PC-3 (cell line): ENCODE results near the gene RTP3. TPM values are rescaled to one million over a fixed set of nuclear protein-coding genes. Genes with fewer than 3 reads are reported as not detected.

Experiments
- ATAC-seq: fragments of 200-7000 bp; cut with Tn5 transposase; 2 replicates; pipeline ENCODE4 v1.9.1; 2020; ENCODE audit warnings: mild to moderate bottlenecking, moderate library complexity
- BruUV-seq: library from RNA; stranded (reverse); fragments of 400-500 nt; replicated peaks from 2 replicates; lab custom pipeline; 2021; lab: Mats Ljungman, UMichigan
- CTCF ChIA-PET: fragments of 300-600 bp; sonication (Branson Sonifier 250); formaldehyde crosslinking; loops from one replicate; lab custom pipeline; 2022; ENCODE audit warnings: antibody characterized with exemption; lab: Charles Lee
- POLR2A ChIA-PET: fragments of 300-600 bp; sonication (Branson Sonifier 250); formaldehyde crosslinking; loops from one replicate; lab custom pipeline; 2022; ENCODE audit warnings: antibody characterized with exemption; ENCODE audit not compliant: unreplicated experiment; lab: Charles Lee
- DNase-seq: peaks from one replicate; pipeline ENCODE4 v3.0.0-alpha.2; 2015
- H2AFZ ChIP-seq: fragments of 300-600 bp; sonication (generic); 2 replicates; pipeline ENCODE4 v1.6.0; 2016; ENCODE audit warnings: antibody characterized with exemption, low read length
- H3F3A ChIP-seq: fragments of 300-600 bp; sonication (generic); one replicate; pipeline ENCODE4 v1.6.0; 2017; ENCODE audit warnings: antibody characterized with exemption, low read length, control low read depth, mild to moderate bottlenecking; ENCODE audit not compliant: unreplicated experiment
- H3K27ac ChIP-seq: fragments of 300-600 bp; sonication (generic); 2 replicates; pipeline ENCODE4 v1.5.1; 2016; ENCODE audit warnings: mild to moderate bottlenecking, low read length
- H3K27me3 ChIP-seq: fragments of 300-600 bp; sonication (generic); 2 replicates; pipeline ENCODE4 v1.6.1; 2016; ENCODE audit warnings: low read length, mixed read lengths
- H3K36me3 ChIP-seq: fragments of 300-600 bp; sonication (generic); 2 replicates; pipeline ENCODE4 v1.6.1; 2016; ENCODE audit warnings: low read depth, mixed run types, low read length, mixed read lengths
- H3K4me1 ChIP-seq: fragments of 300-600 bp; sonication (generic); 2 replicates; pipeline ENCODE4 v1.5.1; 2016; ENCODE audit warnings: low read length; ENCODE audit not compliant: insufficient read depth
- H3K4me2 ChIP-seq: fragments of 300-600 bp; sonication (generic); 2 replicates; pipeline ENCODE4 v1.6.0; 2016; ENCODE audit warnings: low read length
- H3K4me3 ChIP-seq: fragments of 300-600 bp; sonication (generic); 2 replicates; pipeline ENCODE4 v1.5.1; 2016; ENCODE audit warnings: mild to moderate bottlenecking, low read length, mixed read lengths
- H3K79me2 ChIP-seq: fragments of 300-600 bp; sonication (generic); 2 replicates; pipeline ENCODE4 v1.6.1; 2017; ENCODE audit warnings: low read length, mixed read lengths
- H3K9ac ChIP-seq: fragments of 300-600 bp; sonication (generic); 2 replicates; pipeline ENCODE4 v1.6.0; 2016; ENCODE audit warnings: mild to moderate bottlenecking, low read length
- H3K9me2 ChIP-seq: fragments of 300-600 bp; sonication (generic); replicated peaks from 2 replicates; pipeline ENCODE4 v1.6.1; 2016; ENCODE audit warnings: mixed run types, low read length, mixed read lengths
- H3K9me3 ChIP-seq: fragments of 300-600 bp; sonication (generic); 2 replicates; pipeline ENCODE4 v1.6.1; 2016; ENCODE audit warnings: low read length, mixed read lengths
- H4K20me1 ChIP-seq: fragments of 300-600 bp; sonication (generic); 2 replicates; pipeline ENCODE4 v1.6.1; 2016; ENCODE audit warnings: low read length, mixed read lengths
- EZH2 ChIP-seq: fragments of 300-600 bp; sonication (generic); IDR thresholded peaks from one replicate; pipeline ENCODE4 v1.6.1; 2017; ENCODE audit warnings: antibody characterized with exemption, mild to moderate bottlenecking, low read length; ENCODE audit not compliant: unreplicated experiment
- EZH2phosphoT487 ChIP-seq: fragments of 300-600 bp; sonication (generic); IDR thresholded peaks from 2 replicates; pipeline ENCODE4 v1.6.1; 2018; ENCODE audit warnings: mild to moderate bottlenecking, antibody characterized with exemption, low read length, borderline replicate concordance
- intact Hi-C: fragments of 100-400 bp; cut with micrococcal nuclease; formaldehyde crosslinking; loops from 2 replicates; pipeline ENCODE4 v1.9.0; 2023
- total RNA-seq: library from RNA; depleted of rRNA; stranded (reverse); fragments of >200 nt; gene quantifications from 2 replicates; pipeline ENCODE4 v1.2.3, GENCODE V29; 2014
- TF ChIP-seq, protein P1 (sequence below): fragments of 300-600 bp; sonication (generic); conservative IDR thresholded peaks from 2 replicates; pipeline ENCODE4 v1.5.1; 2017; ENCODE audit warnings: antibody characterized with exemption, low read depth, mild to moderate bottlenecking, low read length

Gene RTP3
- total RNA-seq, 1 experiment from 2014 or later = not detected

DNA sequence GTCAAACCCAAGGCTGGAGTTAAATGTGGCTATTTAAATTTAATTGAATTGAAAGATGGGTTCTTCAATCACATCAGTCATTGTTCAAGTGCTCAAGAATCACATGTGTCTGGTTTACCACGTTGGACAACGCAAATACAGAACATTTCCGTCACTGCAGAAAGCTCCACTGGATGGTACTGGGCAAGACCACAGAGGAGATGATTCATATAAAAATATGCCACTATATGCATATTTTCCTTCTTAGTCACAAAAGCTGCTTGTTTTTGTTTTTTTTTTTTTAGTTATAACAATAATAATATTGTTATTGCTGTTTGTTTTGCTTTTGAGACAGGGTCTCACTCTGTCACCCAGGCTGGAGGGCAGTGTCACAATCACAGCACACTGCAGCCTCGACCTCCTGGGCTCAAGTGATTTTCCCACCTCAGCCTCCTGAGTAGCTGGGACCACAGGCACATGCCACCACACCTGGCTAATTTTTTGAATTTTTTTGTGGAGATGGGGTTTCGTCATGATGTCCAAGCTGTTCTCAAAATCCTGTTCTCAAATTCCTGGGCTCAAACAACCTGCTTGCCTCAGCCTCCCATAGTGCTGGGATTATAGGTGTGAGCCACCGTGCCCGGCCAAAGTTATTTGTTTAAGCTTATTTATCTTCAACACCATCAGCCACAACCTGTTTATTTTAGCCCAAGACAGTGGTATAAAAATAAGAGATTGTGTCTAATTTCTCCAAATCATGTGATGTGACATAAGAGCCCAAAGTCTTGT lies 19.4 kb downstream of the RTP3 start:
- H3K27me3 ChIP-seq = no peaks in the 10 kb centered on the region
- peaks cover 6% of the 10 kb centered on the region for H3F3A ChIP-seq
- H2AFZ ChIP-seq = 0 out of 2 replicates have a peak overlapping the region, but pooled peaks have one; percentile 20
- H3K4me1 ChIP-seq = peaks cover 23% of the 10 kb centered on the region
- H3K4me2 ChIP-seq = peak overlapping the region; percentile 69
- BruUV-seq = TSS peak; percentile 84
- ATAC-seq (peak; percentile 98), DNase-seq (peak; percentile 97)
- ChIA-PET CTCF (interaction anchor here (0.7 to 1.3 kb wide), 2 partner anchors 28 to 41 kb away, joined by 4 to 9 read pairs; no protein-coding TSS in a partner anchor), POLR2A (no interaction called here)
- no peaks in the 10 kb centered on the region for H3K9me3 ChIP-seq
- H3K9me2 ChIP-seq = no peaks in the 10 kb centered on the region
- no peaks in the 10 kb centered on the region for H3K79me2 ChIP-seq
- H4K20me1 ChIP-seq = no peaks in the 10 kb centered on the region
- no peaks in the 10 kb centered on the region for H3K36me3 ChIP-seq
- peak overlapping the region; percentile 29; the same call in 1 of the 2 replicates for H3K4me3 ChIP-seq
- peak overlapping the region; percentile 90 for H3K27ac ChIP-seq
- intact Hi-C loops = loop anchor here (1.0 kb wide), 2 partner anchors 29 to 39 kb away; no protein-coding TSS in a partner anchor
- TF ChIP-seq EZH2 = no peak
- TF ChIP-seq EZH2phosphoT487 = no peak
- TF ChIP-seq, protein P1, sequence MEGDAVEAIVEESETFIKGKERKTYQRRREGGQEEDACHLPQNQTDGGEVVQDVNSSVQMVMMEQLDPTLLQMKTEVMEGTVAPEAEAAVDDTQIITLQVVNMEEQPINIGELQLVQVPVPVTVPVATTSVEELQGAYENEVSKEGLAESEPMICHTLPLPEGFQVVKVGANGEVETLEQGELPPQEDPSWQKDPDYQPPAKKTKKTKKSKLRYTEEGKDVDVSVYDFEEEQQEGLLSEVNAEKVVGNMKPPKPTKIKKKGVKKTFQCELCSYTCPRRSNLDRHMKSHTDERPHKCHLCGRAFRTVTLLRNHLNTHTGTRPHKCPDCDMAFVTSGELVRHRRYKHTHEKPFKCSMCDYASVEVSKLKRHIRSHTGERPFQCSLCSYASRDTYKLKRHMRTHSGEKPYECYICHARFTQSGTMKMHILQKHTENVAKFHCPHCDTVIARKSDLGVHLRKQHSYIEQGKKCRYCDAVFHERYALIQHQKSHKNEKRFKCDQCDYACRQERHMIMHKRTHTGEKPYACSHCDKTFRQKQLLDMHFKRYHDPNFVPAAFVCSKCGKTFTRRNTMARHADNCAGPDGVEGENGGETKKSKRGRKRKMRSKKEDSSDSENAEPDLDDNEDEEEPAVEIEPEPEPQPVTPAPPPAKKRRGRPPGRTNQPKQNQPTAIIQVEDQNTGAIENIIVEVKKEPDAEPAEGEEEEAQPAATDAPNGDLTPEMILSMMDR = no peak
- H3K9ac ChIP-seq = peak overlapping the region; percentile 48

GRCh38 chr3:46517784-46518181 lies 20.0 kb downstream of the RTP3 start:
- Histone ChIP-seq H2AFZ (no peak overlapping the region), H3K27ac (peak overlapping the region; percentile 90), H3K79me2 (no peaks in the 10 kb centered on the region), H3K9me3 (no peaks in the 10 kb centered on the region), H3K4me1 (peaks cover 23% of the 10 kb centered on the region), H3K9me2 (no peaks in the 10 kb centered on the region), H3K4me3 (no peak overlapping the region), H3K9ac (peak overlapping the region; percentile 38; the same call in 1 of the 2 replicates), H3K27me3 (no peaks in the 10 kb centered on the region), H3F3A (peaks cover 6% of the 10 kb centered on the region), H3K36me3 (no peaks in the 10 kb centered on the region), H4K20me1 (no peaks in the 10 kb centered on the region), H3K4me2 (peak overlapping the region; percentile 69)
- ChIA-PET POLR2A (no interaction called here), CTCF (interaction anchor here (0.7 kb wide), 1 partner anchor 40 kb away, joined by 4 read pairs; no protein-coding TSS in a partner anchor)
- DNase-seq = no peak
- ATAC-seq = no peak; the same call in 1 of the 2 replicates
- intact Hi-C loops = loop anchor here (1.0 kb wide), 2 partner anchors 29 to 39 kb away; no protein-coding TSS in a partner anchor
- BruUV-seq = no TSS peak
- TF ChIP-seq EZH2 (no peak), EZH2phosphoT487 (no peak)
- TF ChIP-seq, protein P1 = no peak

DNA sequence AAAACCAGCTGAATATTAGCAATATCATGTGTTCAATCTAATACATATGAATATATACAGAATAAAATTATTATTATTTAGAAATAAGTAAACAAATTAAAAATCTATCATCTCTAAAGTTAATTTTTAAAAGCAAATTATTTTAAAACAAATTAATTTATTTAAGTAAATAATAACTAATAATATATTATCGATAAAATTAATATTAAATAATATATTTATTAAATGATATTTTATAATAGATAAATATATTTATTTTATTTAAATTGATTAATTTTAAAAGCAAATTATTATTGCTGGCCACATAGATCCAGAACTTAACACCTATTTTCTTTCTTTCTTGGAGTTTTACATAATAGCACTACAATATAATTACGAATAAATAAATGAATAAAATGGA lies 22.2 kb downstream of the RTP3 start:
- Histone ChIP-seq H3K27ac (no peak overlapping the region), H3K79me2 (no peaks in the 10 kb centered on the region), H3F3A (peaks cover 6% of the 10 kb centered on the region), H3K9me2 (no peaks in the 10 kb centered on the region), H3K9ac (no peak overlapping the region), H3K4me3 (no peak overlapping the region), H3K9me3 (no peaks in the 10 kb centered on the region), H3K27me3 (no peaks in the 10 kb centered on the region), H3K4me2 (no peak overlapping the region), H2AFZ (no peak overlapping the region), H3K4me1 (peaks cover 23% of the 10 kb centered on the region), H4K20me1 (no peaks in the 10 kb centered on the region), H3K36me3 (no peaks in the 10 kb centered on the region)
- no peak for TF ChIP-seq EZH2
- TF ChIP-seq, protein P1 = no peak
- TF ChIP-seq EZH2phosphoT487 = no peak
- CTCF ChIA-PET = no interaction called here
- intact Hi-C loops = no loop called here
- no peak for ATAC-seq
- POLR2A ChIA-PET = no interaction called here
- DNase-seq = no peak
- no TSS peak for BruUV-seq
